ENCODE measurements around the gene CADM1.

- no peak for TF ChIP-seq CTCF (IDR thresholded peaks at IDR 0.05; ENCODE audit: low read depth, low read length, poor library complexity, severe bottlenecking)
- TF ChIP-seq EZH2phosphoT487 (IDR thresholded peaks at IDR 0.05; ENCODE audit: borderline replicate concordance, low read length): no peak
These were observed 216.9 kb downstream of the CADM1 start for GRCh38 chr11:115287266-115287665.
